Measurements from ENCODE around the gene ERFL.
A peak's percentile ranks its signal among the peaks of the same experiment; 100 is the strongest.

- TF ChIP-seq, protein P1, sequence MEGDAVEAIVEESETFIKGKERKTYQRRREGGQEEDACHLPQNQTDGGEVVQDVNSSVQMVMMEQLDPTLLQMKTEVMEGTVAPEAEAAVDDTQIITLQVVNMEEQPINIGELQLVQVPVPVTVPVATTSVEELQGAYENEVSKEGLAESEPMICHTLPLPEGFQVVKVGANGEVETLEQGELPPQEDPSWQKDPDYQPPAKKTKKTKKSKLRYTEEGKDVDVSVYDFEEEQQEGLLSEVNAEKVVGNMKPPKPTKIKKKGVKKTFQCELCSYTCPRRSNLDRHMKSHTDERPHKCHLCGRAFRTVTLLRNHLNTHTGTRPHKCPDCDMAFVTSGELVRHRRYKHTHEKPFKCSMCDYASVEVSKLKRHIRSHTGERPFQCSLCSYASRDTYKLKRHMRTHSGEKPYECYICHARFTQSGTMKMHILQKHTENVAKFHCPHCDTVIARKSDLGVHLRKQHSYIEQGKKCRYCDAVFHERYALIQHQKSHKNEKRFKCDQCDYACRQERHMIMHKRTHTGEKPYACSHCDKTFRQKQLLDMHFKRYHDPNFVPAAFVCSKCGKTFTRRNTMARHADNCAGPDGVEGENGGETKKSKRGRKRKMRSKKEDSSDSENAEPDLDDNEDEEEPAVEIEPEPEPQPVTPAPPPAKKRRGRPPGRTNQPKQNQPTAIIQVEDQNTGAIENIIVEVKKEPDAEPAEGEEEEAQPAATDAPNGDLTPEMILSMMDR (conservative IDR thresholded peaks at IDR 0.05; ENCODE audit: low read depth in 2 of 2), result peak; percentile 24 to 36
- TF ChIP-seq, protein P2, sequence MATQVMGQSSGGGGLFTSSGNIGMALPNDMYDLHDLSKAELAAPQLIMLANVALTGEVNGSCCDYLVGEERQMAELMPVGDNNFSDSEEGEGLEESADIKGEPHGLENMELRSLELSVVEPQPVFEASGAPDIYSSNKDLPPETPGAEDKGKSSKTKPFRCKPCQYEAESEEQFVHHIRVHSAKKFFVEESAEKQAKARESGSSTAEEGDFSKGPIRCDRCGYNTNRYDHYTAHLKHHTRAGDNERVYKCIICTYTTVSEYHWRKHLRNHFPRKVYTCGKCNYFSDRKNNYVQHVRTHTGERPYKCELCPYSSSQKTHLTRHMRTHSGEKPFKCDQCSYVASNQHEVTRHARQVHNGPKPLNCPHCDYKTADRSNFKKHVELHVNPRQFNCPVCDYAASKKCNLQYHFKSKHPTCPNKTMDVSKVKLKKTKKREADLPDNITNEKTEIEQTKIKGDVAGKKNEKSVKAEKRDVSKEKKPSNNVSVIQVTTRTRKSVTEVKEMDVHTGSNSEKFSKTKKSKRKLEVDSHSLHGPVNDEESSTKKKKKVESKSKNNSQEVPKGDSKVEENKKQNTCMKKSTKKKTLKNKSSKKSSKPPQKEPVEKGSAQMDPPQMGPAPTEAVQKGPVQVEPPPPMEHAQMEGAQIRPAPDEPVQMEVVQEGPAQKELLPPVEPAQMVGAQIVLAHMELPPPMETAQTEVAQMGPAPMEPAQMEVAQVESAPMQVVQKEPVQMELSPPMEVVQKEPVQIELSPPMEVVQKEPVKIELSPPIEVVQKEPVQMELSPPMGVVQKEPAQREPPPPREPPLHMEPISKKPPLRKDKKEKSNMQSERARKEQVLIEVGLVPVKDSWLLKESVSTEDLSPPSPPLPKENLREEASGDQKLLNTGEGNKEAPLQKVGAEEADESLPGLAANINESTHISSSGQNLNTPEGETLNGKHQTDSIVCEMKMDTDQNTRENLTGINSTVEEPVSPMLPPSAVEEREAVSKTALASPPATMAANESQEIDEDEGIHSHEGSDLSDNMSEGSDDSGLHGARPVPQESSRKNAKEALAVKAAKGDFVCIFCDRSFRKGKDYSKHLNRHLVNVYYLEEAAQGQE (IDR thresholded peaks at IDR 0.05; ENCODE audit: unreplicated experiment), result no peak
- TF ChIP-seq EZH2phosphoT487 (IDR thresholded peaks at IDR 0.05; ENCODE audit: unreplicated experiment), result no peak
- TF ChIP-seq POLR2AphosphoS5 (IDR thresholded peaks at IDR 0.05; ENCODE audit: low read depth), result no peak
- no peak for TF ChIP-seq NANOG (IDR thresholded peaks at IDR 0.05; ENCODE audit: borderline replicate concordance)
- no peak for TF ChIP-seq EZH2 (IDR thresholded peaks at IDR 0.05; ENCODE audit: low read depth, unreplicated experiment)
- TF ChIP-seq JUNB (IDR thresholded peaks at IDR 0.05; ENCODE audit: unreplicated experiment), result no peak
- no peak for TF ChIP-seq CREB1 (CRISPR knock-in tag; IDR thresholded peaks at IDR 0.05; ENCODE audit: low read depth)
- TF ChIP-seq, protein P3, sequence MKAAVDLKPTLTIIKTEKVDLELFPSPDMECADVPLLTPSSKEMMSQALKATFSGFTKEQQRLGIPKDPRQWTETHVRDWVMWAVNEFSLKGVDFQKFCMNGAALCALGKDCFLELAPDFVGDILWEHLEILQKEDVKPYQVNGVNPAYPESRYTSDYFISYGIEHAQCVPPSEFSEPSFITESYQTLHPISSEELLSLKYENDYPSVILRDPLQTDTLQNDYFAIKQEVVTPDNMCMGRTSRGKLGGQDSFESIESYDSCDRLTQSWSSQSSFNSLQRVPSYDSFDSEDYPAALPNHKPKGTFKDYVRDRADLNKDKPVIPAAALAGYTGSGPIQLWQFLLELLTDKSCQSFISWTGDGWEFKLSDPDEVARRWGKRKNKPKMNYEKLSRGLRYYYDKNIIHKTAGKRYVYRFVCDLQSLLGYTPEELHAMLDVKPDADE (IDR thresholded peaks at IDR 0.05), result no peak
- TF ChIP-seq ZNF114 (CRISPR knock-in tag; IDR thresholded peaks at IDR 0.05), result no peak
Measured at GRCh38 chr19:41888926-41889325, 39.3 kb downstream of the ERFL start.

All from GM23338 (cell line).